GM12801 (cell line): ENCODE results near the gene CSMD2.

Experiments used
- TF ChIP-seq, protein P1 (sequence below): IDR thresholded peaks from one replicate; pipeline ENCODE4 v1.5.1; 2011; ENCODE audit warnings: control low read depth; ENCODE audit not compliant: insufficient read length; ENCODE audit errors: extremely low read depth

Gene CSMD2

DNA sequence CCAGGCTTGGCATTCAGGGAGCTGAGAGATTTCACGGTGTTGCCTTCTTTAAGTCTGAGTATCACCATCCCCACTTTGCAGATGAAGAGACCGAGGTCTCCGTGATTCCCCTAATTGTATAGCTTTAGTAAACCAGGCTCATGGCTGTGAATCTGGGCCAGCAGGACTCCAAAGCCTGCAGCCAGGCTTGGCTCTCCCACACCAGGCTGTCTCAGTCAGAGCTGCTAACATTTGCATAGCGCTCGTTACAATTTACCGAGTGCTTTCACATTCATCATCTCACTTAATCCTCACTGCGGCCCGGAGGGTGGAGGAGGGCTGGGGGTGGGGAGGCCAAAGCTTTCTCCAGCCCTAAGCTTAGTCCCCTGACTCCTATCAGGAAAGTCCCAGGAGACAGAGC is 23.4 kb upstream of the CSMD2 start:
- TF ChIP-seq, protein P1, sequence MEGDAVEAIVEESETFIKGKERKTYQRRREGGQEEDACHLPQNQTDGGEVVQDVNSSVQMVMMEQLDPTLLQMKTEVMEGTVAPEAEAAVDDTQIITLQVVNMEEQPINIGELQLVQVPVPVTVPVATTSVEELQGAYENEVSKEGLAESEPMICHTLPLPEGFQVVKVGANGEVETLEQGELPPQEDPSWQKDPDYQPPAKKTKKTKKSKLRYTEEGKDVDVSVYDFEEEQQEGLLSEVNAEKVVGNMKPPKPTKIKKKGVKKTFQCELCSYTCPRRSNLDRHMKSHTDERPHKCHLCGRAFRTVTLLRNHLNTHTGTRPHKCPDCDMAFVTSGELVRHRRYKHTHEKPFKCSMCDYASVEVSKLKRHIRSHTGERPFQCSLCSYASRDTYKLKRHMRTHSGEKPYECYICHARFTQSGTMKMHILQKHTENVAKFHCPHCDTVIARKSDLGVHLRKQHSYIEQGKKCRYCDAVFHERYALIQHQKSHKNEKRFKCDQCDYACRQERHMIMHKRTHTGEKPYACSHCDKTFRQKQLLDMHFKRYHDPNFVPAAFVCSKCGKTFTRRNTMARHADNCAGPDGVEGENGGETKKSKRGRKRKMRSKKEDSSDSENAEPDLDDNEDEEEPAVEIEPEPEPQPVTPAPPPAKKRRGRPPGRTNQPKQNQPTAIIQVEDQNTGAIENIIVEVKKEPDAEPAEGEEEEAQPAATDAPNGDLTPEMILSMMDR = no peak

DNA sequence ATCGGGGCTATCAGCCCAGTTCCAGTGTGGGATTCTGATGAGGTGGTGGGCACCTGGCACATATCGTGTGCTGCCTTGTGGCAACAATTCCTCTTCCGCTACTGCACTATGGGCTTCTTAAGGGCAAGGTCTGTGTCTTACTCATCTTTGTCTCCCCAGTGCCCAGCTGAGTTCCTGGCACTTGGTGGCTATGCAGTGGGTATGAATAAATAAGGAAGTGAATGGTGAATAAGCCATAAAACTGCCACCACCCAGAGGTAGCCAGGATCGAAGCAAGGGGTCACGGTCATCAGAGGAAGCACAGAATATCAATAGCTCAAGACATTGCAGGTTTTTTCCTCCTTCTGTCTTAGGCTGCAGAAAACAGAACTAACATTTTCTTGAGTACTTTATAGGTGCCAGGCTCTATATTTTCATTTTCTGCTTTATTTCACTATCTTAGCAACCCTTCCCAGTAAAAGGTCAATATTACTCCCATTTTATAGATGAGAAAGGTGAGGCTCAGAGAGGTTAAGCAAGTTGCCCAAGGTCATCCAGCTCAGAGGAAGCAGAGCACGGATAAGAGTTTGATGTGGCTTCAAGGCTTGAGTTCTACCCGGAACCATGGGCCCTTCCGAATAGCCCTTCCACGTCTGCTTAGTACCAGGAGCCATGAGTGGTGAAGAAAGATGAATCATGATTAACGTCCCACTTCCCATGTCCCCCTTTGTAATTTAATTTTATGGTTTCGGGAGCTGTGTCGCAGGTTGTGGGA is 21.9 kb upstream of the CSMD2 start:
- TF ChIP-seq, protein P1 = no peak

DNA sequence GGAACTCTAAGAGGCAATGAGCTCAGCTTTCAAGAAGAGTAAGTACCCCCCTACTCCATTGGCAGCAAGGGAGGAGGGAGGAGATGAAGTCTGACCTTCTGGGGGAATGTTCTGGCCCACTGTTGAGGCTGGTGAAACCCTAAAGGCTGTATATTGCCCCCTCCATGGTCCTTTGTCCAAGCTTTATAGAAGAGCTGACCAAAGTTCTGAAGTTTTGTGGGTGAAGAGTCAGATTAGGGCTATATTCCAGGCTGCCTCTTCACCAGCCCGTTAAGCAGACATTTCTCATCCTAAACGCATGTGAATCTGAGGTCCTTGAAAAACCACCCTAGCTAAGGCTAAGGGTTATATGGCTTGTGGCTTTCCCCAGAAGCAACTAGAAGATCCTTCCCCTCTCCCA is 13.0 kb upstream of the CSMD2 start:
- TF ChIP-seq, protein P1 = no peak

DNA sequence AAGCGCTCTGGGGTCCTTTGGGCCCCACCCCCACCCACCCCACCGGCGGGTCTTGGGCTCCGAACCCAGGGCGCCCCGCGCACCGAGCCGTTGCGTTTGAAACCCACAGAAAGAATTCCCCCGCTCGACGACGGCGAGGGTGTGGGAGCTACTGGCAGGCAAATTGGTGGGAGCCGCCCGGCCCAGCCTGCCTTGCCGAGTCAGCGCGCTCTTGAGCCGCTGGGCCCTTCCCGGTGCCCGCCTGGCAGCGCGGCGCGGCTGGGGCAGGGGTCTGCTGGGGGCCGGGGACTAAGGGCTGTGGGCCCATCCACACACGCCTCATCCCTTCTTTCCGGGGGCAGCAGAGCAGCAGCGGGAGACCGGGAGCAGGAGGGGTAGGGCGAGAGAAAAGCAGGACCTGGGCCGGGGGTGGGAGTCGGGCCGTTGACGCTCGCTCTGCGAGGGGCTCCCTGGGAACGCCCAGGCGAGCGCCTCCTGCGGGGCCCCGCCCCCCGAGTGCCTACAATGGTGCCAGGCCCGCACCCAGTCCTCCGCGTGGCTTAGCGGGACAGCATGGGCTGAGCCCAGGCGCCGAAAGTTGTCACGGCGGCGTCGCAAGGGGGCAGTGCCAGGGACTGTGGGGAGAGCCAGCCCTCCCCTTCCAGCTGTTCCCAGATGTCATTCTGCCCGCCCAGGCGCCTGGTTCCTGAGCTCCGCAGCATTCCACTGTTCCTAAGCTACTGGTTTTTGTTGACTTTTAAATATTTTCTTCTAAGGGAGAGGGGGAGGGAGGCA is 12.0 kb upstream of the CSMD2 start, which contains the start of gene C1orf94:
TSS of gene C1orf94 (plus strand) at position 78 of the 774 bp plus-strand sequence. CDS start 883 bp downstream, outside the sequence.
- TF ChIP-seq, protein P1 = no peak

DNA sequence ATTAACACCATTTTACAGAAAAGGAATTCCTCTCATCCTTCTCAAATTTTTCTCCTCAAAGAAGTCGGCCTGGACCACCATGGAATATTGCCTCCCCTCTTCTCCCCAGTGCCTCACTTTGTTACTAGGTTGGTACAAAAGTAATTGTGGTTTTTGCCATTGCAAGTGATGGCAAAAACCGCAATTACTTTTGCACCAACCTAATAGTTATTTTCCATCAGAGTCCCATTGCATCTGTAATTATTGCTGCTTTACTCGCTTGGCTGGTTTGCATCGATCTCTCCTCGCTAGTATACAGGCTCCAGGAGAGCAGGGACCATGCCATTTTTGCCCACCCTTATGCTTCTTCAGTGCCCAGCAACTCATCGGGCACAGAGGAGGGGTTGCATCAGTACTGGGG is 10.7 kb upstream of the CSMD2 start:
- TF ChIP-seq, protein P1 = no peak

DNA sequence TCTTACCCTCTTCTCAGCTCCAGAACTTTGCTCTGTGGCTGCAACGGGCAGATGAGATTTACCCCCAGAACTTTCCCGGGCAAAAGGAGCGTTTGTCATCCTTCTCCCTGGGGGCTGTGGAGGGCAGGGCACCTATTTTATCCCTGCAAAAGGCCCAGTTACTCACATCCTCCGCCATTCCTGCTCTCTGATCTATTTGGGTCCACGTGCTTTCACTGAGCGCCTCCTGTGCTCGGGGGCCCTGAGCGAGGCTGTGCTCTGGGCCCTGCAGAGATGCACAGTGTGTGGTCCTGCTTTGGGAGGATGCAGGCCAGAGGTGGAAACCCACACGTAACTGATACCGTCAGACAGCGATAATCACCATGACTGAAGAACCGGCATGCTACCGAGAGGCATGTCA is 2.4 kb upstream of the CSMD2 start:
- TF ChIP-seq, protein P1 = no peak

DNA sequence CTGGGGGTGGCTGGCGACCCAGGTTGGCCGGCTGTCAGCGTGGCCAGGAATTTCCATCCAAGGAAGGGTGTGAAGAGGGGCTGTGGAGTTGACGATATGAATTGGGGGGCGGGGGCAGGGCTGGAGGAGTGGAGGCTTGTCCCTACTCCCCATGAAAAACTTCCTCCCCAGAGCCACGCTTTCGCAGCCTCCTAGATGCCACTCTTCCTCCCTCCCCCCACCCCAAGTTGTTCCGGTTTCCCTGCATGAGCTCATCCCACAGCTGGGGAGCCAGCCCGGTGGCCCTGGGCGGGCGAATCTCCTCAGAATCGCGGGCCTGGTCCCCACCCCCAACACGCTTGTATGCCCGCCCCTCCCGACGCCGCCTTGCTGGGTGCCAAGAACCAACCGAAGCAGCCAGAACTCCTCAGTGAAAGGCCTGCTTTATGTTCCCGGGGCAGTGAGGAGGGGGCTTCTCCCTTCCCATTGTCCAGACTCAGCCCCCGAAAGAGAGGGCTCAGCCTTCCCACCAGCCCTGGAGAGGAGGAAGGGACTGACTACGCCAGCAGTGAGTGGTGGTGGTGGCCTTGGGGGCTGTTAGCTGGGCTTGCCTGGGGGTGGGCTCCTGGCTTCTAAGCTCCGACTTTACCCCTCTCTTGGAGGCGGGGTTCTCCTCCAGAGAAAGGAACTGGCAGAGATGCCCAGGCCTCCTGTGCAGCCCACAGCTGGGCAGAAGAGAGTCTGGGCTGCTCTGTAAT is 1.8 kb upstream of the CSMD2 start:
- TF ChIP-seq, protein P1 = no peak
